Right cardiac atrium (tissue), 5 donors: ENCODE measurements around the gene ABHD17B. TPM values are rescaled to one million over a fixed set of nuclear protein-coding genes. Genes with fewer than 3 reads are reported as not detected.
A peak's percentile ranks its signal among the peaks of the same experiment; 100 is the strongest.
"Not testable (repeated sequence)": the region's sequence is repeated elsewhere in the genome, so short reads cannot be mapped to it uniquely, and the experiment has no call there.

ENCODE experiments used
- ATAC-seq, 2 donors: fragments of 200-7000 bp; cut with Tn5 transposase; one replicate each; pipeline versions ENCODE4 v1.8.0 to v1.9.1; 2020; ENCODE audit warnings: moderate library complexity in 2 of 2, mild to moderate bottlenecking in 1 of 2
- DNase-seq, 3 donors: peaks; one replicate each; pipeline ENCODE4 v3.0.0-alpha.2; 2020
- H3K27ac ChIP-seq: one replicate; pipeline ENCODE4 v1.5.1; 2013; ENCODE audit warnings: mild to moderate bottlenecking, low read length, control low read depth, moderate library complexity
- H3K27me3 ChIP-seq: one replicate; pipeline ENCODE4 v1.6.1; 2013; ENCODE audit not compliant: control insufficient read depth, insufficient read depth
- H3K4me1 ChIP-seq: one replicate; pipeline ENCODE4 v1.6.1; 2013; ENCODE audit warnings: low read length; ENCODE audit not compliant: control insufficient read depth, insufficient read depth
- H3K4me3 ChIP-seq: one replicate; pipeline ENCODE4 v1.5.1; 2013; ENCODE audit warnings: low read length, control low read depth
- H3K9me3 ChIP-seq: one replicate; pipeline ENCODE4 v1.6.1; 2013; ENCODE audit warnings: low read length; ENCODE audit not compliant: control insufficient read depth
- WGBS: extraction: QIAGEN DNeasy Blood & Tissue Kit; methylation state at CpG from one replicate; pipeline ENCODE4 v1.1.7; 2013; 5-methylcytosine and 5-hydroxymethylcytosine counted together
- intact Hi-C, 4 donors: fragments of 100-400 bp; cut with DNase I; formaldehyde crosslinking; loops; one replicate each; pipeline versions ENCODE4 v1.11.0 to v1.14.0; 2022 to 2023
- long read RNA-seq, 4 donors: library from polyadenylated mRNA; unstranded; transcript quantifications; one replicate each; pipeline ENCODE4 v2.0.0, GENCODE V29; 2020 to 2021
- polyA plus RNA-seq: library from polyadenylated mRNA; stranded (reverse); fragments of 200-250 nt; gene quantifications from one replicate; pipeline ENCODE4 v1.2.3, GENCODE V29; 2013
- total RNA-seq, 4 donors: library from RNA; stranded (reverse); fragmentation: NEBNext Ultra II Directional; extraction: Animal tissue kit (Norgen Biotek cat#: 25700); gene quantifications; one replicate each; pipeline ENCODE4 v1.2.1, GENCODE V29; 2021
- donor health status: healthy with polysubstance abuse.
- donor health status: DM: no; HTN: yes; CAD: no.
- donor health status: DM: no; HTN: no; CAD: no.
- donor health status: DM: no; HTN: yes; CAD: no; lungs with severe emphysema.
- donor health status: DM: yes; HTN: yes; CAD: no.

Gene ABHD17B
- total RNA-seq (10 to 100 TPM in 3 of 4 donors, 1 to 10 TPM in 1; 8.4 to 11.4 (median 10.6) TPM), polyA plus RNA-seq (4.8 TPM)
- long read RNA-seq, donor 1, transcript ABHD17B-201 (4 exons, 2,614 nt) = major isoform, 22 of 24 reads
- long read RNA-seq, donor 1, partial matches to known transcripts = 0 of 24 reads
- long read RNA-seq, donor 1, other reads (novel, unspliced or antisense) = 2 of 24 reads
- long read RNA-seq, donor 2, transcript ABHD17B-201 (4 exons, 2,614 nt) = major isoform, 7 of 8 reads
- long read RNA-seq, donor 2, partial matches to known transcripts = 0 of 8 reads
- long read RNA-seq, donor 2, other reads (novel, unspliced or antisense) = 1 of 8 reads
- long read RNA-seq, donor 3, transcript ABHD17B-201 (4 exons, 2,614 nt) = major isoform, 7 of 8 reads
- long read RNA-seq, donor 3, partial matches to known transcripts = 0 of 8 reads
- long read RNA-seq, donor 3, other reads (novel, unspliced or antisense) = 1 of 8 reads
- long read RNA-seq, donor 4, transcript ABHD17B-201 (4 exons, 2,614 nt) = major isoform, 8 of 9 reads
- long read RNA-seq, donor 4, partial matches to known transcripts = 0 of 9 reads
- long read RNA-seq, donor 4, other reads (novel, unspliced or antisense) = 1 of 9 reads

- Histone ChIP-seq H3K27me3 (no peaks in the 10 kb centered on the region), H3K4me1 (peaks cover 3% of the 10 kb centered on the region), H3K4me3 (peak within 1 kb of the TSS; percentile 89), H3K9me3 (no peaks in the 10 kb centered on the region), H3K27ac (peak within 1 kb of the TSS; percentile 89)
- DNase-seq (peak; percentile 99 to 100 (median 100)), ATAC-seq (peak; percentile 99 to 100)
- under 1% methylated on average over 45 of the region's 45 CpGs for WGBS
- intact Hi-C loops = no loop called here
Observed at GRCh38 chr9:71911061-71911907, at the start of gene ABHD17B, which contains the start of gene C9orf85. Gene ABHD17B (minus strand): TSS chr9:71911193. CDS start chr9:71875080, 36,113 bp downstream. Gene C9orf85 (plus strand): TSS chr9:71911639. CDS start chr9:71911735, 96 bp downstream.

GRCh38 chr9:71955300-71955915, 44.4 kb upstream of the ABHD17B start:
- intact Hi-C loops = no loop called here
- no peak for DNase-seq
- H3K27me3 ChIP-seq = no peaks in the 10 kb centered on the region
- no peaks in the 10 kb centered on the region for H3K9me3 ChIP-seq
- 40% methylated on average over 1 of the region's 1 CpG for WGBS
- H3K27ac ChIP-seq = no peak overlapping the region
- no peak for ATAC-seq
- H3K4me3 ChIP-seq = no peak overlapping the region
- H3K4me1 ChIP-seq = no peaks in the 10 kb centered on the region

DNA sequence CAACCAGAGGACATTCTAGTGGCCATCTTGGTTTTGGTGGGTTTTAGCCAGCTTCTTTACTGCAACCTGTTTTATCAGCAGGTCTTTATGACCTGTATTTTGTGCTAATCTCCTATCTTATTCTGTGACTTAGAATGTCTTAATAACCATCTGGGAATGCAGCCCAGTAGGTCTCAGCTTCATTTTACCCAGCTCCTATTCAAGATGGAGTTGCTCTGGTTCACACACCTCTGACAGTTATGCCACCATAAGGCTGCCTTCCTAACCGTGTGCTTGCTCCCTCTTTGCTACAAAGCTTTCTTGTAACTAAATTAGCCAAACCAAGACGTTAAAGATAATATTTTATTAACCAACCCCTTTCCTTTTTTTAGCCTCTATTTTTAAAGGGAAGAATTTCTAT, 43.7 kb upstream of the ABHD17B start:
- H3K4me1 ChIP-seq, intact Hi-C loops, ATAC-seq, H3K27me3 ChIP-seq, H3K4me3 ChIP-seq, DNase-seq, H3K9me3 ChIP-seq, H3K27ac ChIP-seq: not testable (repeated sequence)
- 75% methylated on average over 2 of the region's 2 CpGs for WGBS

DNA sequence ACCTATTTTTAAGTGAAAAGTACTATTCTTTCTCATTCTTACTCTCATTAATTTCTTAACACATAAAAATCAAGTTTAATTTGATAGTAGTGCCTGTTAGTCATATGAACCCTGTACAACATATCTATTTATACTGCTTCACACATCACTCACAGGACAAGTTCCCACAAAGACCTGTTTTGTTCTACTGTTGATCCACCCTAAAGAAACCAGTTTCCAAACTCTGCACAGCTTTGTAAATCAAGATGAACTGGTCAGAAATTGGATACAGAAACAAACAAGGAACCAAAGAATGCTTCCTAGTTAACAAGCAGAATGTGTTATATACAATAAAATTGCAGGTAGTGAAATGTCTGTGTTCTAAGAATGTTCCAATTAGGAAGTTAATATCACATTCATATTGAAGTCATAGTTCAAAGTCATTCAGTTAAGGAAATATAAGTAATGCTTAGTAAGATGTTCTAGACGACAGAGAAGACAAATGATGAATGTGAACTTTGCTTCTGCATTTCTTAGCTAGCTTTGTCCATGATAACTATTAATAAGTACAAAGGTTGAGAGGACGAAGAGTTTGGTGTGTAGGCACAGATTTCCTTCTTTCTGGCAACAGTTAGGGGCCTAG, 33.9 kb upstream of the ABHD17B start:
- Histone ChIP-seq H3K4me1 (no peaks in the 10 kb centered on the region), H3K4me3 (no peak overlapping the region), H3K27ac (no peak overlapping the region), H3K9me3 (no peaks in the 10 kb centered on the region), H3K27me3 (no peaks in the 10 kb centered on the region)
- intact Hi-C loops = no loop called here
- 54% methylated on average over 2 of the region's 2 CpGs for WGBS
- ATAC-seq (no peak), DNase-seq (no peak)

DNA sequence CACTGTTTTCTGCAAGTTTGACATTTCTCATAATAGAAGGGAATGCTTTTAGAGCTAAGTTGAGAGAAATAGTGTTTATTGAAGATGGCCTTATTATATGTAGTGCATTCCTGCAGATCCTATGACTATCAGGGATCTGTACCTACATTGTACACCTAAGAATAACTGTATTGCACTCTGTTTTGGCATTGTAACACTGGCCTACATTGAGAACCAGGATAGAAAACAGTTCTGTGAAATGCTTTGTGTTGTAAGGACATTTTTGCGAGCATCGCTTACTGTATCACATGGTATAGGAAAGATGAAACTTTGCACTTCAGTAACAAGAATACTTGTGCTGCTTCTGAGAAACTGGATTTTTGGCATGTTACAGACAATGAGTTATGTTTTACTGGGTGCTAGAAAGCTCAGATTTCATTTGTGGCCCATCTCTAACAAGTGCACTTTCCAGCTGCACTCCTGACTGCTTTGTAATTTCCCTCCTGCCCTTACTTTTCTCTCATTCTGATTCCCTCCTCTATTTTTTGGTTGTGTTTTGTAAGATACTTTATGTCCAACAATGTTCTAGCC, 31.1 kb upstream of the ABHD17B start:
- Histone ChIP-seq H3K4me1 (no peaks in the 10 kb centered on the region), H3K27ac (no peak overlapping the region), H3K4me3 (no peak overlapping the region), H3K27me3 (no peaks in the 10 kb centered on the region), H3K9me3 (no peaks in the 10 kb centered on the region)
- intact Hi-C loops = no loop called here
- DNase-seq = no peak
- WGBS = 79% methylated on average over 2 of the region's 2 CpGs
- ATAC-seq = no peak

- 78% methylated on average over 2 of the region's 2 CpGs for WGBS
- H3K27ac ChIP-seq = no peak overlapping the region
- no peaks in the 10 kb centered on the region for H3K9me3 ChIP-seq
- DNase-seq = no peak
- no peaks in the 10 kb centered on the region for H3K4me1 ChIP-seq
- no peaks in the 10 kb centered on the region for H3K27me3 ChIP-seq
- no peak overlapping the region for H3K4me3 ChIP-seq
- no peak for ATAC-seq
- intact Hi-C loops = no loop called here
Observed at GRCh38 chr9:71941060-71941568, 30.1 kb upstream of the ABHD17B start.

DNA sequence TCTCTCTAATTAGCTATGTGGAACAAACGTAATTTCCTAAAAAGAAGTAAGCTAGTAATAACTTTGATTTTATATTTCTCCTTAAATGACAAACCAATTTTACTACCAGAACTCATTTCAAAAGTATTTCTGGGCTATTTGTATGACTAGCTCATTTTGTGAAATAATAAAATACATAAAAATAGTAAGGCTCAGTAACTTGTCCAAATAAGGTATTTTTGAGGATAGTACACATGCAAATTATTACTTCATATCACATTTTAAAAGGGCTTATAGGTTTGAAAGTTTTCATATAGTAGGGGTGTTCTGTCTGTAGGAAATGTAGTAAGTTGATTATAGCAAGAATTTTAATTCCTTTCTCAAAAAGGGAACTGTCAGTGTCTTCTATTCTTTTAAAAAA, 26.9 kb upstream of the ABHD17B start:
- no peak overlapping the region for H3K27ac ChIP-seq
- ATAC-seq (no peak), DNase-seq (no peak)
- intact Hi-C loops = no loop called here
- no peaks in the 10 kb centered on the region for H3K27me3 ChIP-seq
- H3K4me3 ChIP-seq = no peak overlapping the region
- no peaks in the 10 kb centered on the region for H3K9me3 ChIP-seq
- WGBS = 84% methylated on average over 1 of the region's 1 CpG
- H3K4me1 ChIP-seq = no peaks in the 10 kb centered on the region

- intact Hi-C loops = no loop called here
- no peaks in the 10 kb centered on the region for H3K4me1 ChIP-seq
- WGBS = 85% methylated on average over 4 of the region's 4 CpGs
- H3K9me3 ChIP-seq = no peaks in the 10 kb centered on the region
- no peak overlapping the region for H3K27ac ChIP-seq
- no peak overlapping the region for H3K4me3 ChIP-seq
- DNase-seq (no peak), ATAC-seq (no peak)
- no peaks in the 10 kb centered on the region for H3K27me3 ChIP-seq
Observed at GRCh38 chr9:71937070-71937625, 26.2 kb upstream of the ABHD17B start.

GRCh38 chr9:71936066-71936465, 25.1 kb upstream of the ABHD17B start:
- Histone ChIP-seq H3K27me3 (no peaks in the 10 kb centered on the region), H3K4me1 (no peaks in the 10 kb centered on the region), H3K9me3 (no peaks in the 10 kb centered on the region), H3K4me3 (no peak overlapping the region), H3K27ac (no peak overlapping the region)
- no peak for DNase-seq
- ATAC-seq = no peak
- intact Hi-C loops = no loop called here
- WGBS = 54% methylated on average over 1 of the region's 1 CpG

DNA sequence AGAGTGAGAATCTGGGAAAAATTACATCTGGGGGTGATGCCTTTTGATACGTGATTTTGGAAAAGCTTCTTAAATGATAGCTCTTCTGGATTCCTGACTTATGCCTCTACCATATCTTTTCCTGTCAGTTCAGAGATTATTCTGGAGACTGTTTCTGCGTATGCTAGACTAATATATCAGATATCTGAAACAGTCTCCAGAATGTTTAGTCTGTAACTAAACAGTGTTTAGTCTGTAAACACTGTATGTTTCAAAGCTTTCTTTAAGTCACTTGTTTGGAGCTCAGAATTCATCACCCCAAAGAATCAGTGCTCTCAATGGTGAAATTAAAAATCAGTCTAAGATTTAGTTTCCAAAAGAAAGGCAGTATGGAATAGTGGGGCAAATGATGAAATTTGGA, 20.2 kb upstream of the ABHD17B start:
- intact Hi-C loops = no loop called here
- H3K9me3 ChIP-seq = no peaks in the 10 kb centered on the region
- ATAC-seq (no peak), DNase-seq (no peak)
- peaks cover 1% of the 10 kb centered on the region for H3K4me1 ChIP-seq
- H3K27ac ChIP-seq = no peak overlapping the region
- no peaks in the 10 kb centered on the region for H3K27me3 ChIP-seq
- no peak overlapping the region for H3K4me3 ChIP-seq
- 66% methylated on average over 2 of the region's 2 CpGs for WGBS
